Measurements from ENCODE around the gene EIF4E3.
A peak's percentile ranks its signal among the peaks of the same experiment; 100 is the strongest.

Gene EIF4E3

DNA sequence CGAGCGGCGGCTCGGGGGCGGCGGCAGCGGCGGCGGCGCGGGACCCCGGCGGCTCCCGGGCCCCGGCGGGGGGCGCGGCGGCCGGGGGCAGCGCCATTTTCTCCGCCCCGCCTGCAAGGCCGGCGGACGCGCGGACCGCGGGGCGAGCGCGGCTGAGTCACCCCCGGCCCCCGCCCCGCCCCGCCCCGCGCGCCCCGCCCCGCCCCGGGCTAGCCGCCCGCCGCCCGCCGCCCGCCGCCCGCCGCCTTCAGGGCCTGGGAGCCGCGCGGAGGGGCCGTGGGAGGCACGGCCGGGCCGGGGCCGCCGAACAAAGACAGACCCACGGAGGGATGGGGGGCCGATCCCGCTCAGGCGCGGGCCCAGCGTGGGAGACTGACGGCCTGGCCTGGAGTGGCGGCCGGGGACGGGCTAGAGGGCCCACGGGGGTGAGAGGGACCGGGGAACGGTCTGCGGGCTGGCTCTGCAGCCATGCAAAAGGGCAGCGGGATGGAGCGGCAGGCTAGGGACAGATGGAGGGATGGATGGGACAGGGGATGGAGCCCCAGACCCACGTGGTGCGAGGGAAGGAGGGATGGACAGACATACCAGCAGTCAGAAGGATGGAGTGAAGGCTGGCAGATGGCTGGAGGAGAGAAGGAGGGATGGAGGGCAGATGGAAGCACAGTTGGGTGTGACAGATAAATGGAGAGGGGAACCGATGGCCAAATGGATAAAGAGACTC is at the start of gene EIF4E3:
EIF4E3 (minus strand) TSS at position 132 of the 721 bp plus-strand sequence; CDS start at position 97, 35 bp downstream.
- DNase-seq, result no peak

DNA sequence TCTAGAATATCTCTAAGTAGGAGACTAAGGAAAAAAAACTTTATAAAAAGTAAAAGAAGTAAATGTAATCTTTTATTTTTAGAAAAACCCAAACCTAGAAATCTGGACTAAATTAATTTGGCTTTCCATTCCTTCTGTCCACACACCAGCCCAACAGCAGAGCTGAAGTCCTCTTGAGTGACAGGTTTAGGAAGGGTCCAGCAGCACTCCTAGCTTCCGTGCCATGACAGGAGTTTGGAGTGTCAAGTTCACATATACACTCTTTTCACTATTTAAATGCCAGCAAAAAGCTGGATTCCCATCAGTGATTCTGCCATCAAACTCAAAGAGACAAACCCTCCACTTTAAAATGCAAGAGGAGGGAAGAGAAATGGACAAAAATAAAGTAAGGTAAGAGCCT is 46.7 kb upstream of the EIF4E3 start:
- DNase-seq, result no peak

DNA sequence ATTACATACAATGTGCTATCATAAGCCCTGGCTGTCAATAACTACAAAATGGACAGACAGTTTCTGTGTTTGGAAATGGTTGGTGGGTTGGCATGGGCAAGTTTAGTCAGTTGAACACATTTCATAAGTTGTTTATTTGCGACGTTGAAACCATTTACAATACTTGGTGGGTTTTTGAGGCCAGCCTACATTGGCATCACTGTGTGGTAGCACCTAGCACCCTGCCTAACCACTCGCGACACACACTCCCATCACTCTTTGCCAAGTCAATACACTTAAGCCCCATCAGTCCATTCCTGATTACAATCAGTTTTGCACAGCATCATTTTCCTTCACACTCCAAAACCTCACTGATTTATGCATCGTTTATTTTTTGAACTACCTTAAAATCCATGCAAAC is 45.9 kb upstream of the EIF4E3 start:
- no peak for DNase-seq

DNA sequence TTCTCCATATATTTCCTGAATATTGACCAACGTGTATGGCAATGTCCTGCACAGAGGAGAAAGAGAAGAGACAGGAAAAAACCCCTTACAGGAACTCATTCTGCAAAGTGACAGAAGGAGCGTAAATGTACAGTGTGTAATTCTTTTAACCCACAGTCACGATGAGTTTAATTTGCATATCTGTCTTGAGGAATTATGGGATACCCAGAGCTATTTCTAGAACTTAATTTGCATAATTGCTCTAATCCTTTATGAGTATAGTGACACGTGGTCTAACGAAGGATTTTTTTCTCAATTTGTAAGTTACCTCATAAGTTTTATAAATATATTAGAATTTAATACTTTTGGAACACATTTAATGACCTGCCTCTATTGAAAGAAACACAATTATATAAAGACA is 38.2 kb upstream of the EIF4E3 start:
- no peak for DNase-seq

DNA sequence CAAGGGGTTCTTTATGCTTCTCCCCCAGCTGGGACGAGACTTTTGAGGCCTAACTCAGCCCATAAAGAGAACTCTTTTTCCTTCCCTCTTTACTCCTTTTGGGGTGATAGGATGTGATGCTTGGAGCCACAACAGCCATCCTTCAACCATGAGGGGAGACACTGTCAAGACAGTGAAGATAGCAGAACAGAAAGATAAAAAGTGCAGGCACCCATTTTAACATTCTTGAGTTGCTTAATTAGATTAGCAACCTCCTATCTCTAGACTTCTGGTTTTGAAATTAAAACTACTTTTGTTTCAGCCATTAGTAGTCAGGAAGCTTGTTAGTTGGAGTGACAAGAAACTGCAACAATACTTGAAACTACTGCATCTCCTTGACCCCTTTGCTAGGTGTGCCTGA is 34.9 kb upstream of the EIF4E3 start:
- no peak for DNase-seq

DNA sequence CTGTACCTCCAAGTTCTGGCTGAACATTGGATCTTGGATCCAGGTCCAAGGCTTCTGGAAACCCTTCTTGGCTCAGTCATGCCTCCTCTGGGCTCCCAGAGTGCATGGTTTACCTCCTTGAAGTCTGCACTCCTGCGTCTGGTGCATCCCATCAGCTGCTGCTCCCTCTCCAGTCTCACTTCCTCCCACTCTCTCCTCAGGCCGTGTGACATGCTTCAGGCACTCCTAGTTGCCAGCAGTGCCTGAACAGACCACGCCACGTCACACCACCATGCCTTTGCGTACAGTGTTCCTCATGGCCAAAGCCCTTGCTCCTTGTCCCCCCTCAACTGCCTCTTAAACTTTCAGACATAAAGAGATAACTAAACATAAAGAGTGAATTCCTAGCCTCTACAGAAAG is 34.2 kb upstream of the EIF4E3 start:
- DNase-seq, result no peak

DNA sequence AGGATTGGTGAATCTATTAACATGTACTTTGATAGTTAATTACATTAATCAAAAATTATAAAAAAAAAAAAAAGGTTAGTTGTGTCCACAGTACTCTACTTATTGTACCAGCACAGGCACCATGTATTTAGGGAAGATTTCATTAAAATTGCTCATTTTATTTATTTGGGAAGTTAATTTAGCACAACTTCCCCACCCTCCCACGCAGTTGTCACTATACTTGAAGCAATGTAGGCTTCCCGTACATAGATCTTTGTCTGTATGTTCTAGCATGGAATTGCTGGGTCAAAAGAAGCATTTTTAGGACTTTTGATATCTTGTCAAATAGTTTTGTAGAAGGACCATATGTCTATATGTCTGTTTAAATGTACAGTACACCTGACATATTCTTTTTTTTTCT is 32.9 kb upstream of the EIF4E3 start:
- no peak for DNase-seq

DNA sequence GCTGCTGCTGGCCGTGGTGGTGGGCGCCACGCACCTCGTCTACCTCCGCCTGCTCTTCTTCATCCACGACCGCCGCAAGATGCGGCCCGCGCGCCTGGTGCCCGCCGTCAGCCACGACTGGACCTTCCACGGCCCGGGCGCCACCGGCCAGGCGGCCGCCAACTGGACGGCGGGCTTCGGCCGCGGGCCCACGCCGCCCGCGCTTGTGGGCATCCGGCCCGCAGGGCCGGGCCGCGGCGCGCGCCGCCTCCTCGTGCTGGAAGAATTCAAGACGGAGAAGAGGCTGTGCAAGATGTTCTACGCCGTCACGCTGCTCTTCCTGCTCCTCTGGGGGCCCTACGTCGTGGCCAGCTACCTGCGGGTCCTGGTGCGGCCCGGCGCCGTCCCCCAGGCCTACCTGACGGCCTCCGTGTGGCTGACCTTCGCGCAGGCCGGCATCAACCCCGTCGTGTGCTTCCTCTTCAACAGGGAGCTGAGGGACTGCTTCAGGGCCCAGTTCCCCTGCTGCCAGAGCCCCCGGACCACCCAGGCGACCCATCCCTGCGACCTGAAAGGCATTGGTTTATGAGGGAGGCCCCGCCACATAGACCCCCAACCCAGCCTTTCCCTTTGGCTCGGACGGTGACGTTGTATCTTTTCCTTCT is 29.5 kb upstream of the EIF4E3 start:
- DNase-seq, result no peak

DNA sequence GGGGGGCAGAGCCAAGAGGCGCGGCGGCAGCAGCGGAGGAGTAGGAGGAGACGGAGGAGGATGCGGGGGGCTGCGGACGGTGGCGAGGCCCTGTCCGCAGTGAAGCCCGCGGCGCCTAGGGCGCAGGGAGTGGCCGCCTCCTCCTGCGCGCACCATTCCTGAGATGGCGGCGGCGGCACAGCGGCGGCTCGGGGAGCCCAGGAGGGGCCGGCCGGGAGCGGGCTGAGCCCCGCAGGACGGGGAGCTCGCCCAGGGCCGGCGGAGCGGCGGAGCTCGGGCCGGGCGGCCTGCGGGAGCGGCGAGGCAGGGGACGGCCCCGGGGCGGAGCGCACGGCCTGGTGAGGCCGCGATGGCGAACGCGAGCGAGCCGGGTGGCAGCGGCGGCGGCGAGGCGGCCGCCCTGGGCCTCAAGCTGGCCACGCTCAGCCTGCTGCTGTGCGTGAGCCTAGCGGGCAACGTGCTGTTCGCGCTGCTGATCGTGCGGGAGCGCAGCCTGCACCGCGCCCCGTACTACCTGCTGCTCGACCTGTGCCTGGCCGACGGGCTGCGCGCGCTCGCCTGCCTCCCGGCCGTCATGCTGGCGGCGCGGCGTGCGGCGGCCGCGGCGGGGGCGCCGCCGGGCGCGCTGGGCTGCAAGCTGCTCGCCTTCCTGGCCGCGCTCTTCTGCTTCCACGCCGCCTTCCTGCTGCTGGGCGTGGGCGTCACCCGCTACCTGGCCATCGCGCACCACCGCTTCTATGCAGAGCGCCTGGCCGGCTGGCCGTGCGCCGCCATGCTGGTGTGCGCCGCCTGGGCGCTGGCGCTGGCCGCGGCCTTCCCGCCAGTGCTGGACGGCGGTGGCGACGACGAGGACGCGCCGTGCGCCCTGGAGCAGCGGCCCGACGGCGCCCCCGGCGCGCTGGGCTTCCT is 28.8 kb upstream of the EIF4E3 start, which contains the start of gene GPR27:
GPR27 (plus strand) TSS at position 155 of the 909 bp plus-strand sequence; CDS start at position 350, 195 bp downstream.
- DNase-seq, result no peak

DNA sequence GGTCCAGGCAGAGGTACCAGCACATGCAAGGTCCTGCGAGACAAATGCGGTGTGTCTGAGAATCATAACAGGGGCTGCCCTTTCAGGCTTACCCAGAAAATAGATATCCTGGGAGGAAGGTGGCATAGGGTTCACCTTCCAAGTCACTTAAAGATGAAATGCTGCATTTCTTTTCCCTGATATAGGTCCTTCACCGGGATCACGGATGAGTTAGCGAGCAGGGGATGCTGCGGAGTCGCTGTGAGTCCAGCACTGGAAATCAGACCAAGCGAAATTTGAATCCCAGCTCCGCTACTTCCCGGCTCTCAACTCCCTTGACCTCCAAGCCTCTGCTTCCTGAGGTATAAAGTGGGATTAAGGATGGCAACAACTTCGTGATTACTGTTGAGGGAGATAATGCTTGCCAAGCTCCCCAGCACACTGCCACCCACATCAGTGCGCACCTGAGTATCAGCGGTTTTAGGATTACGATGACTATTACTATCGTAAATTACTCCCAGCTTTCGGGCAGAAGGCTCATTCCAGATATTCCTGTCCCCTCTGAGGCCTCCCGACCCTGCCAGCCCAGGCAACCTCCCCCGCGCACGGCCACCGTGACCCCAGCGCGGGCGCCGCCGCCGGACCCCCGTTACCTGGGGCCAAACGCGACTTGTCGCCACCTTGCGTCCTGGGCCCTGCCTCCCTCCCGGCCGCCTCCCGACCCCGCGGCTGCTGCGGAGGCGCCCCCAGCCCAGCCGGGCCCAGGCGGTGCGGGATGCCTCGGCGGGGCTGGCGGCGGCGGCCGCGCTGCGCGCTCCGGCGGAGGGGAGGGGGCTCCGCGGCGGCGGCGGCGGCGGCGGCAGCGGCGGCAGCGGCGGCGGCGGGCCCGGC is 27.9 kb upstream of the EIF4E3 start:
- DNase-seq, result no peak

DNA sequence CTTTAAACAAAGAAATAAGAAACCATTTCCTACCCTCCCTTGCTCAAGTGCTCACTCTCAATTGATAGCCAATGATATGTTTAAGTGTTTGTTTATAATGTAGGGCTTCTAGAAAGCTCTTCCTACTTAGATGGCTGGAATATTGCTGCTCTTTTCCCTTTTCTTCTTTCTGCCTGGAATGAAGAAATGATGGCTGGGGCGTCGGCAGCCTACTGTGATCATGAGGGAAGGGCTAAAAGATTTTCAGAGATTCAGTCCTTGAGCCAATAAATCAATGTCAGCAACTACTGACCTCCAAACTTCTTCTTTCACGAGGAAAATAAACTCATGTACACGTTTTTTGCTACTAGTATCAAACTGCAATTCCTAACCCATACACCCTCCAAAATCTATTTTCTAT is 26.4 kb upstream of the EIF4E3 start:
- no peak for DNase-seq

DNA sequence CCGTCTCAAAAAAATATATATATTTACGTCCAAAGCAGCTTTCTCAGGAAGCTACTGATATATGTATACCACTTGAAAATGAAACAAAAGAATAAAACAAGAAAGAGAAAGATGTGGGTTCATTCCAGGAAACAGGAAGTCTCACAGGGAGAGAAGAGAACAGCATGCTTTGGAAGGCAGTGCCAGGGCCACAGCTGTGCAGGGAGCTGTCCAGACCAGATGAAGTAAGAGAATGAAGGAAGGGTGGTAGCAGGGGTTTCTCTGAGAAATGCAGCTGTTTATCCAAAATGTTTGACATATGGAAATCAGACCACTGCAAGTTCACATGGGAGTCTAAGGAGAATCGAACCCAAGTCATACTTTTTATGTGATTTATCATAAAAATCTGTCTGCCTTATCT is 19.5 kb upstream of the EIF4E3 start:
- no peak for DNase-seq

DNA sequence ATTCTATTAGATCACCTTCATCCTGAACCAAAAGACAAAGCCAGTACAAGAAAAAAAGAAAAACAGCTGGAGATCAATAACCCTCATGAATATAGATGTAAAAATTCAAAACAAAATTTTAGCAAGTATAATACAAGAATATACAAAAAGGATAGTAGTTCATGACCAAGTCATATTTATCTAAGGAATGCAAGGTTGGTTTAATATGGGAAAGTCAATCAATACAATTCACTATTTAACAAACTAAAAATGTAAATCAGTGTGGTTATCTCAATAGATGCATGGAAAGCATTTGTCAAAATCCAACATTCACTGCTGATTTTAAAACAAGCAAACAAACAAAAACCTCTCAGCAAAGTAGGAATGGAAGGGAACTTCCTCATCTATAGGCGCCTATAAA is 17.4 kb upstream of the EIF4E3 start:
- no peak for DNase-seq

DNA sequence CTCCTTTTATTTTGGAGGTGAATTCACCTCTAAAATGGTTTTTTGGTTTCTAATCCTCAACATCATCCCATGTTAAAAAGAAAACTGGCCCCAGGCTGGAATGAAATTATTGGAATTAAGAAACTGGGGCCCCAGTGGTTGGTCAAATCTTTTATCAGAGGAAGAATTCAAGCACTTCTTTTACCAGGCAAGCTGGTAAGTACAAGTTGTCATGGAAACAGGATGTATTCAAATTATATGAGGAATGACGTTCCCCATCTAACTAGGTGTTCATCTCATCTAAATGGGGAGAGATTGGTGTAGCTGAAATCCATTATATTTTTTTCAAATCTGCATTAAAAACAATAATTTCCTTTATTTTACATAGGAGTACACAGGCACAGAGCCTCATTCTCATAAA is 9.7 kb upstream of the EIF4E3 start:
- DNase-seq, result no peak

DNA sequence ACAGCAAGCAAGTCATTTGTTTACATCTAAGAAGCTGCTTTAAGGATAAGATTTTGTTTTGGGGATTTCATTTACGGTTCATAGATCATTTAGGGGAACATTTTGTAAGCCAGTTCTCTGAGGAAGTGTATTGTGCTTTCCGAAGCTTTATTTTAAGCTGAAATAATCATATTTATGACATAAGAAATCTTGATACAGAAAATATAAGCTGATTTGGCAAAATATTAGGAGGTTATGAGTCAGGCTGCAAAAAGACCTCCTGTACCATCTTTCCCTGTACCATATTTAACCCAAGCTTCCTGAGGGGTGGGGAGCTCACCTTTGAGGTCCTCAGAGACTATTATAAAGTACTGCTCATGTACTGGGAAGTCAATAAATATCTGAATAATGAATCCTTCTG is 8.1 kb upstream of the EIF4E3 start:
- DNase-seq, result no peak

DNA sequence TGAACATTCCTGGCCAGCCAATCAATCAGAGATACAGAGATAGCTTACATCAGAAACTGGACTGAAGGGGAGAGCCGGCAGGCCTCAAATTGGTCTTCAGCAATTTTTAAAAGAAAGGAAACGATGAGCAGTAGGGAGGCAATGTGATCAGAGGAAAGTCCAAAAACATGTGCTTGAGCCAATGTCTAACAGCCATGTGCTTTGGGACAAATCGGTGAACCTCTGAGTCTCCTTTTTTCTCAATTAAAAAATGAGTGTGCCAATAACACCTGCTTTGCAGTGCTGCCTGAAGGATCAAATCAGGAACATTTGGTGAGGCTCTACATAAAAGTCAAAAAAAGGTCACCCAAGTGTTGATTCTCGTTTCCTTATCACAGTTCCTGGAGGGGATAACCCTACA is 7.4 kb upstream of the EIF4E3 start:
- no peak for DNase-seq

DNA sequence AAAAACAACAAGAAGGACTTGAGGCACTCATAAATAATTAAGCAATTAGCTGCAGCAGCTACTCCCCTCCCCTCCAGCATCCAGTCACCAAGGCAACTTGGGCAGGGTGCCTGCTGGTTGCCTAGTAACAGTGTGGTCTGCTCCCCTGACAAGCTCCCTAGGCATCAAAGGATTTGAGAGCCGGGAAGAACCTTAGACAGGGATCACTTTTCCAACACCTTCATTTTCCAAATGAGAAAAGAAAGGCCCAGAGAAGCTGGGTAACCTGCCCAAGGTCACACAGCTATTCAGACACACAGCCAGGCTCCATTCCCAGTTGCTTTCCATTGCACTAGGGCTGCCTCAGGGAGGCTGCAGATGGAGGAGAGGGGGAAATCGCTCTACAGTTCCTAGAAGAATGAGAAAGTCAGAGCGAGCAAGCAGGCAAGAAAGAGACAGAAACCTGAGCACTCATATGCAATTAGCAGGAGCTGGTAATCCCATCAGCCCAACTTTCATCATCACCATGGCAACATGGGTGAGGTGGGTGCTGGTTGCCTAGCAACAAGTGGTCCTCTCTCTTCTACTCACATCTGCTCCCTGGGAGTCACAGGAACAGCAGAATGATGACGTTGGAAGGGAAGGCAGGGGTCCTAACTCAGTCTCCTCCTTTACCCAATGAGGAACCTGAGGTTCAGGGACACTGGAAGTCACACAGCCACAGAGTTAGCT is 3.6 kb upstream of the EIF4E3 start:
- DNase-seq, result peak; percentile 50

DNA sequence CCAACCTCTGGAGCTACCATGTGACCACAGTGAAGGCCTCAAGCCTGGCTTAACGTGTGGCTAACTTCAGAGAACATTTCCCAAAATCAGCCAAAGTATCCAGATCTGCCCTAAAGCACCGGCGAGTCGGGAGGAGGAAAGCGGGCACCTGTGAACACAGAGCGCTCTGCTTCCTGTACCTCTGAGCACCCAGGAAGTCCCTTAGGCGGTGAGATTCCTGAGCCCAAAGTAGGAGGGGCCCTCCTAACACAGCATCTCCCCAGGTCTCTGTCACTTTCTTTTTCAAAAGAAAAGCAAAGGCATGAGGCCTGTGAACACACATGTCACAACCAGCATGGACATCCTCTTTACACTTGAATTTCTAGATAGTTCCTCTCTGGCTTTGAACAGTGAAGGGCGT is 944 bp upstream of the EIF4E3 start:
- DNase-seq, result no peak

DNA sequence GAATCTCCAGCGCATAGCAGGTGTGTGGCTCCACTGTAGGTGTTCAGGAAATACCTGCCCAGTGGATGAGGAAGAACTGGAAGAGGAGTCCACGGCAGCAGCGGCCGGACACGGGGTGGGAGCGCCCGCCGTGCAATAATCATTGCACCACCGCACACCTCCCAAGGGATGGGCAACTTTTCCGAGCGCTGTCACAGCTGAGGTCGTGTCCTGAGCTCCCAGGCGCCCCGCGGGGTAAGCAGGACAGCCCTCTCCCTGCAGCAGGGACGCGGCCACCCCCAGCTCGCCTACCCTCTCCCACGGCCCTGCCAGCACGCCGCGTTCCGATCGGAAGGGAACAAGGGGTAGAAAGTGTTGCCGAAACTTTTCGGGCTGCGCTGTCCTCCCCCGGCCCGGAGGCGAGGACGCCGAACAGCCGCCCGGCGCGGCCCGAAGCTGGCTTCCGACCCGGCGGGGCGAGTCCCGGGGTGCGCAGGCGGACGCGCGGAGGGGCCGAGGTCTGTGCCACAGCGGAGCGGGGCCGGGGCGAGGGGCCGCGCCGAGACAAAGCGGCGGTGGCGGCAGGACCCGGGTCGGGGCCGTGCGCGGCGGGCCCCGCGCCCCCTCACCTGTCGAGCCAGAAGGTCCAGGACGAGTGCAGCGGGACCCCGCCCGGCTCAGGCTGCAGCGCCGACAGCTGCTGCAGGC is 475 bp downstream of the EIF4E3 start:
- no peak for DNase-seq

DNA sequence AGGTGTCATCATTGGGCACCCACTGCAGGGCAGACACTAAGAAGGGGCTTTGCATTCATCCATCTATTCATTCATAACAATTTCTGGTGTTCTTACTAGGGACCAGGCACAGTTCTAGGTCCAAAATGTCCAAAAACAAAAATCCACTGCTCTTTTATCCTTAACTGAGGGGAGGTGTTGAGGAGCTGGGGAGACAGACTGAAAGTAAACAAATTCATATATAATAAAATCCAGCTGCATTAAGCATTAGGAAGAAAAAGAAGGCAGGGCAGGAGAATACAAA is 1.1 kb downstream of the EIF4E3 start:
- DNase-seq, result no peak

DNA sequence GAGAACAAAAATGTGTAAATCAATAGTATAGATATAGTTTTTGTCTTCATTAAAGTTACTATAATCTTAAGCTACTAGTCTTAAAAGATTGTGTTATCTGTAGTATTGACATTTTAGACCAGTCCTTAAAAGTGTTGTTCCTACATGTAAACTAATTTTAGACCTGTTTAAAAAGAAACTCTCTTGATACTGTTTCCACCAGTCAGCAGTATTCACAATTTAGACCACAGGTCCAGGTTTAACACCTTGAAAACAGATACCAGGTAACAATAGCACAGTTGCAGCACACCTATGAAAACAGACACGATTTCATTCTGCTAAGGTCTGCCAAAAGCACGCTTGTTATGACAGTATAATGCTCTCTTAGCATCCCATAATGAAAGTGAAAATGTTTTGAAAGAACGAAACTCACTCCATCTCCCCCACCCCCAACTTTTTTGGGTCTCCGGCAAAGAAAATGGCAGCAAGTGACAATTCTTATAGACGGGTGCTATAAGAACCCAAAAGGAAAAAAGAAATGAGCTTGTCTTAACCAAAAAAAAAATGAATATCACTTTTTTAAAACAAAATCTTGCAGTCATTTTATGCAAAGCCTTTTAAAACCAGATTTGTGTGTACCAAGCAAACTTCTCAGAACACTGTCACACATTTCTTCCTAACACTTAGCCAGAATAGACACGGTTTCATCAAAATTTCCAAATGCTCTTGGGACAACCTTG is 1.6 kb downstream of the EIF4E3 start:
- no peak for DNase-seq

All from NCI-H1694 (cell line).